SKM-1 (cell line): ENCODE measurements around the gene LHFPL2.
"Not testable (repeated sequence)": the region's sequence is repeated elsewhere in the genome, so short reads cannot be mapped to it uniquely, and the experiment has no call there.

Source experiments
- DNase-seq: peaks from one replicate; lab custom pipeline; 2025; ENCODE audit not compliant: unreplicated experiment; lab: John Stamatoyannopoulos, UW

LHFPL2 gene

GRCh38 chr5:78666975-78667374, 18.4 kb upstream of the LHFPL2 start:
- DNase-seq: not testable (repeated sequence)

GRCh38 chr5:78666041-78666444, 17.5 kb upstream of the LHFPL2 start:
- no peak for DNase-seq

- DNase-seq: no peak
Measured at GRCh38 chr5:78665534-78665933, 17.0 kb upstream of the LHFPL2 start.

DNA sequence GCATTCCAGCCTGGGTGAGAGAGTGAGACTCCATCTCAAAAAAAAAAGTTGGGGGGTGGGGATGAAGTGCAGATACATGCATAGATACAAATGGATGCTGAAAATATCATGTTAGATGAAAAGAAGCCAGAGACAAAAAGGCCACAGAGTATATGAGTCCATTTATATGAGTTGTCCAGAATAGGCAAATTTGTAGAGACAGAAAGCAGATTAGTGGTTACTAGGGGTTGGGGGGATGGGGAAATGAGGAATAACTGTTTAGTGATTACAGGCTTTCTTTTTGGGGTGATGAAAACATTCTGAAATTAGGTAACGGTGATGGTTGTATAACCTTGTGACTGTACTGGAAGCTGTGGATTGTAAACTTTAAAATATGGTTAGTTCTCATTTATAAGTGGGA, 13.8 kb upstream of the LHFPL2 start:
- DNase-seq: no peak

- DNase-seq: no peak
Measured at GRCh38 chr5:78661691-78662090, 13.1 kb upstream of the LHFPL2 start.

- DNase-seq: no peak
Measured at GRCh38 chr5:78661044-78661443, 12.5 kb upstream of the LHFPL2 start.

DNA sequence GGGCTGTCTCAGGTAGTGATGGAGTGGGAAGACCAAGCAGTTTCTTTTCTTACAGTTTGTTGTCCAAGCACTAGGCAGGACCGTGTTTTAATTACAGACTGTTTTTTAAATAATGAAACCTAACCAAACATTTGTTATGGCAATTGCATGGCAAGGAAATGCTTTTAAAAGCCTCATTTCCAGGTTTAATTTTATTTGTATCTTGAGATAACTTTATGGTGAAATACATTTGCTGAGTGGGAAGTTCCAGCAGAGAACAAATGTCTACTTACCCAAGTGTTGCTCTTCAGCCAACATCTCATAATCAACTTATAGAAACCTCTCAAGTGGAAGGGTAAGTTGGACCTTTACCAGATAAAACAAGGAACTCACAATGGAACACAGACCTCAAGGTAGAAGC, 11.8 kb upstream of the LHFPL2 start:
- DNase-seq: no peak

- no peak for DNase-seq
Measured at GRCh38 chr5:78659714-78660113, 11.1 kb upstream of the LHFPL2 start.

DNA sequence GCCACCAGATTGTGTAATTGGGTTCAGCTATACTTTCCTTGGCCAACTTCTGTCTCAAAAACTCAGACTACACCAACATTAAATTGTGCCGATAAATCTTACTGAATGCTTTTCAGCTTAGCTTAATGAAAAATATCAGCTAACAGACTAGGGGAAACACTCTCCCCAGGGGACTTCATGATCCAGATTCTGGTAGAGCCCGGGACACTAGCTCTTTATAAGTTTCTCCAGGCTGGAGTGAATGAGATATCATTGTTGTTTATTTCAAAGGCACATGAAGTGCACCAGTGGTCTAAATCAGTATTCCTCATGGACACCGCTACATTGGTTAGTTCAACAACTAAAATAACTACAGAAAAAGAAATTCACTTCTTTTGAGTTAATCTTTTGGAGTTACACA, 10.5 kb upstream of the LHFPL2 start:
- no peak for DNase-seq

- no peak for DNase-seq
Measured at GRCh38 chr5:78657201-78657600, 8.6 kb upstream of the LHFPL2 start.

- no peak for DNase-seq
Measured at GRCh38 chr5:78655746-78656290, 7.2 kb upstream of the LHFPL2 start.

- no peak for DNase-seq
Measured at GRCh38 chr5:78654386-78654785, 5.8 kb upstream of the LHFPL2 start.

- no peak for DNase-seq
Measured at GRCh38 chr5:78653681-78654366, 5.3 kb upstream of the LHFPL2 start.

DNA sequence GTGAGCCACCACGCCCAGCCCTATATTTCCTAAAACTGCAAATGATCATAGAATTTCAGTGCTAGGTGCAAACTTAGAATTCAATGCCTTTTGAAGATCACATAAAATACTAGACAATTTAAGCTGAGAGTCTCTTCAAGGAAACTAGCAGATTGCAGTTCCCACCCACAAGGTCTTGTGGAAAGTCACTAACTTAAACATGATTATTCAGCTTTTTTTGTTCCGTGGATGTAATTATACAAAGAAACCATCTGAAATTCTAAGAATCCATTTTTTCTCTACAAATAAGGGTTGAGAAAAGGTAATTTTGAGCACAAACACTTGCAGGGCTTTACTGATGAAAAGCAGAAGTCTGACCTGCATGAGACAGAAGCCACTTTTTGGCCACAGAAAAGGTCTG, 4.5 kb upstream of the LHFPL2 start:
- no peak for DNase-seq

DNA sequence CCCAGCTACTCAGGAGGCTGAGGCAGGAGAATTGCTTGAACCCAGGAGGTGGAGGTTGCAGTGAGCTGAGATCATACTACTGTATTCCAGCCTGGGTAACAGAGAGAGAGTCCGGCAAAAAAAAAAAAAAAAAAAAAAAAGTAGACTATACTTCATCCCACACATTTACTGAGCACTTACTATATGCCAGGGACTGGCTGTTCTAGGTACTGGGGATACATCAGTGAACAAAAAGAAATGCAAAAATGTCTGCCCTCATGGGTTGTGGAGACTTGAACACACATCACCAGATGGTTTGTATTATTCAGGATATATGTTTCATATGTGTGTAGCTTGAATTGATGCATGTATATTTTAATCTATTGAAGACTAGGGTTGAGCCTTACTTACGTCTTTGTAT, 2.9 kb upstream of the LHFPL2 start:
- no peak for DNase-seq

GRCh38 chr5:78650531-78650930, 2.0 kb upstream of the LHFPL2 start:
- no peak for DNase-seq

- no peak for DNase-seq
Measured at GRCh38 chr5:78649861-78650496, 1.4 kb upstream of the LHFPL2 start.

GRCh38 chr5:78649211-78649695, 681 bp upstream of the LHFPL2 start:
- DNase-seq: no peak

DNA sequence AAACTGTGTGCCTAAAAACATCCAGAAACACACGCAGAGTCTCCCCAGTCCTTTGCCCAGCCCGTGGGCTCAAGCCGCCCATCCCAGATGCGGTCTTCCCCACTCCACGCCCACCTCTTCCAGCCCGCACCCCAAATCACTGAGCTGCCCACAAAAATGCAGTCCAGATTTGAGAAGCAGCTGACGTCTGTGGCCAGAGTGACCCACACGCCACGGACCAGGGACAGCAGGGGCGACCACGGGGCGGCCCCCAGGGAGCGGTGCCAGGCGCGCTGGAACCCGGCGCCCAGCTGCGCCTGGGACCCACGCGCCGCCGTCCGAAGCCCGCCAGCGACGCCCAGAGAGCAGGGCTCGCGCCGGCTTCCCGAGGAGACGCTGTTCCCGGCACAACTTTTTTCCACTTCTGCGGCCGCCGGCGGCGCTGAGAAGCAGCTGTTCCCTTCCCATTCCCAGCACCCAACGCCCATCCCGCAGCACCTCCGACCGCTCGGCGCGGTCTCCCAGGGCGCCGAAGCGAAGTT, 674 bp downstream of the LHFPL2 start:
- DNase-seq: no peak

DNA sequence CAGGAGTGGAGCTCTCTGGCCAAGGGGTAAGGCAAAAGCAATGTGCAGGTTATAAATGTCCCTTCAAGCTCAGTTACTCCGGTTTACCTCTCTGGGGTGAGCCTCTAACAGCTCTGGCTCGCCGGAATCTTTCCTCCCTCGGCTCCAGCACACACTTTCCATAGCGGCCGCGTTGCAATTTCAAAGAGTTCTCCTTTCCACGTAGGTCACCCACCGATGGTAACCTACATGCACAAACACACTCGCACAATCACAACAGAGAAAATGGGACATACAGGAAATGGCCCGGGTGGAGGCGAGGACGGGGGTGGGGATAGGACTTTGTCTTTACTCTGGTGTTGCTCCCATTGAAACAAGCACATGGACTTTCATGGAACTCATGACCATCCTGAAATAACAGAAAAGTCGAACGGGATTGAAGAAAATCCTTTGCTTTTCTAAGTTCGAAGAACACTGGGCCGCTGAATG, 1.2 kb downstream of the LHFPL2 start:
- DNase-seq: no peak

- no peak for DNase-seq
Measured at GRCh38 chr5:78644741-78645300, 3.8 kb downstream of the LHFPL2 start.

DNA sequence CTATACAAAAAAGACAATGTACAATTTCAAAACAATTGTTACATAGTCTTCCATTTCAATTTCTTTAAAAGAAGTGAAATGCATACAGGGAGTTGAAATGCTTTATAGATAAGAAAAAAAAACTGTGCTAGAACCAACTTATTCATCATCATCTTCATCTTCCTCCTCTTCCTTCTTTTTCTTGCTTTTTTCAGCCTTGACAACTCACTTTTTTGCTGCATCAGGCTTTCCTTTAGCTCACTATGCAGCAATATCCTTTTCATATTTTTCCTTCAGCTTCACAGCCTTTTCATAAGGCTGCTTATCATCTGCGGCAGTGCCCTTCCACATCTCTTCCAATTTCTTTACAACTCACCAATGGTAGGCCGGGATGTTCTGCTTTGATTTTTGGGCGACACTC, 4.4 kb downstream of the LHFPL2 start:
- DNase-seq: no peak
